ENCODE data around the gene HIF1A.

Gene HIF1A

GRCh38 chr14:61694830-61695694 lies at the start of gene HIF1A:
Gene HIF1A (plus strand): TSS chr14:61695513. CDS start chr14:61695805, 292 bp downstream.
- Histone ChIP-seq H3K4me3 (ENCODE audit: low read length) (peak within 1 kb of the TSS; percentile 94), H3K9ac (ENCODE audit: low read length) (peak within 1 kb of the TSS; percentile 98), H2AFZ (ENCODE audit: low read depth, low read length) (peak within 1 kb of the TSS; percentile 65; the same call in 1 of the 2 replicates), H3K4me2 (ENCODE audit: low read length) (peak within 1 kb of the TSS; percentile 93), H4K20me1 (ENCODE audit: insufficient read depth, low read length) (peaks cover 39% of the 10 kb centered on the region), H3K36me3 (replicated peaks; ENCODE audit: low read depth, low read length) (peaks cover 15% of the 10 kb centered on the region), H3K27ac (ENCODE audit: low read length) (peak within 1 kb of the TSS; percentile 84), H3K27me3 (ENCODE audit: low read depth, low read length) (no peaks in the 10 kb centered on the region), H3K9me3 (ENCODE audit: insufficient read depth, low read length) (peaks cover 4% of the 10 kb centered on the region; the same call in 1 of the 2 replicates), H3K4me1 (ENCODE audit: low read length) (peaks cover 31% of the 10 kb centered on the region), H3K79me2 (ENCODE audit: low read length) (peaks cover 48% of the 10 kb centered on the region)
- TF ChIP-seq EZH2phosphoT487 (IDR thresholded peaks at IDR 0.05; ENCODE audit: low read depth) (no peak), CTCF (IDR thresholded peaks at IDR 0.05; ENCODE audit: low read depth, low read length) (0 out of 2 replicates have a peak, but pooled peaks have one; percentile 6)

GRCh38 chr14:61646366-61647116 lies 48.8 kb upstream of the HIF1A start:
- no peak overlapping the region for H2AFZ ChIP-seq (ENCODE audit: low read depth, low read length)
- no peak overlapping the region for H3K9ac ChIP-seq (ENCODE audit: low read length)
- H3K36me3 ChIP-seq (replicated peaks; ENCODE audit: low read depth, low read length): no peaks in the 10 kb centered on the region
- no peaks in the 10 kb centered on the region for H3K79me2 ChIP-seq (ENCODE audit: low read length)
- H3K4me2 ChIP-seq (ENCODE audit: low read length): no peak overlapping the region
- TF ChIP-seq EZH2phosphoT487 (IDR thresholded peaks at IDR 0.05; ENCODE audit: low read depth): no peak
- H3K9me3 ChIP-seq (ENCODE audit: insufficient read depth, low read length): no peaks in the 10 kb centered on the region; the same call in 1 of the 2 replicates
- H3K27me3 ChIP-seq (ENCODE audit: low read depth, low read length): peaks cover 10% of the 10 kb centered on the region; the same call in 1 of the 2 replicates
- H4K20me1 ChIP-seq (ENCODE audit: insufficient read depth, low read length): no peaks in the 10 kb centered on the region
- no peak overlapping the region for H3K27ac ChIP-seq (ENCODE audit: low read length)
- H3K4me3 ChIP-seq (ENCODE audit: low read length): no peak overlapping the region
- peaks cover 17% of the 10 kb centered on the region for H3K4me1 ChIP-seq (ENCODE audit: low read length)

GRCh38 chr14:61647704-61648103 lies 47.6 kb upstream of the HIF1A start:
- no peak overlapping the region for H3K9ac ChIP-seq (ENCODE audit: low read length)
- H3K9me3 ChIP-seq (ENCODE audit: insufficient read depth, low read length): no peaks in the 10 kb centered on the region; the same call in 1 of the 2 replicates
- H3K27me3 ChIP-seq (ENCODE audit: low read depth, low read length): peaks cover 17% of the 10 kb centered on the region; the same call in 1 of the 2 replicates
- no peak overlapping the region for H3K27ac ChIP-seq (ENCODE audit: low read length)
- H4K20me1 ChIP-seq (ENCODE audit: insufficient read depth, low read length): no peaks in the 10 kb centered on the region
- H3K4me3 ChIP-seq (ENCODE audit: low read length): no peak overlapping the region
- TF ChIP-seq EZH2phosphoT487 (IDR thresholded peaks at IDR 0.05; ENCODE audit: low read depth) (no peak), CTCF (IDR thresholded peaks at IDR 0.05; ENCODE audit: low read depth, low read length) (no peak)
- peaks cover 17% of the 10 kb centered on the region for H3K4me1 ChIP-seq (ENCODE audit: low read length)
- no peaks in the 10 kb centered on the region for H3K79me2 ChIP-seq (ENCODE audit: low read length)
- no peaks in the 10 kb centered on the region for H3K36me3 ChIP-seq (replicated peaks; ENCODE audit: low read depth, low read length)
- no peak overlapping the region for H3K4me2 ChIP-seq (ENCODE audit: low read length)
- H2AFZ ChIP-seq (ENCODE audit: low read depth, low read length): no peak overlapping the region

GRCh38 chr14:61648377-61648776 lies 46.9 kb upstream of the HIF1A start:
- Histone ChIP-seq H3K4me2 (ENCODE audit: low read length) (no peak overlapping the region), H3K9me3 (ENCODE audit: insufficient read depth, low read length) (no peaks in the 10 kb centered on the region; the same call in 1 of the 2 replicates), H4K20me1 (ENCODE audit: insufficient read depth, low read length) (no peaks in the 10 kb centered on the region), H3K9ac (ENCODE audit: low read length) (no peak overlapping the region), H3K27me3 (ENCODE audit: low read depth, low read length) (peaks cover 24% of the 10 kb centered on the region), H2AFZ (ENCODE audit: low read depth, low read length) (no peak overlapping the region), H3K36me3 (replicated peaks; ENCODE audit: low read depth, low read length) (no peaks in the 10 kb centered on the region), H3K79me2 (ENCODE audit: low read length) (no peaks in the 10 kb centered on the region), H3K27ac (ENCODE audit: low read length) (no peak overlapping the region), H3K4me3 (ENCODE audit: low read length) (no peak overlapping the region), H3K4me1 (ENCODE audit: low read length) (peaks cover 17% of the 10 kb centered on the region)
- TF ChIP-seq EZH2phosphoT487 (IDR thresholded peaks at IDR 0.05; ENCODE audit: low read depth) (no peak), CTCF (IDR thresholded peaks at IDR 0.05; ENCODE audit: low read depth, low read length) (no peak)

Data from OCI-LY3 (cell line).